ENCODE data around the gene ZNF846. TPM values are rescaled to one million over a fixed set of nuclear protein-coding genes. Genes with fewer than 3 reads are reported as not detected.

The ZNF846 gene
- total and polyA plus RNA-seq, 9 of the 15 experiments (the other 6 are each of a cell fraction or from before 2014, with no cell fraction given), result 4.1 to 8.7 (median 7.8) TPM

DNA sequence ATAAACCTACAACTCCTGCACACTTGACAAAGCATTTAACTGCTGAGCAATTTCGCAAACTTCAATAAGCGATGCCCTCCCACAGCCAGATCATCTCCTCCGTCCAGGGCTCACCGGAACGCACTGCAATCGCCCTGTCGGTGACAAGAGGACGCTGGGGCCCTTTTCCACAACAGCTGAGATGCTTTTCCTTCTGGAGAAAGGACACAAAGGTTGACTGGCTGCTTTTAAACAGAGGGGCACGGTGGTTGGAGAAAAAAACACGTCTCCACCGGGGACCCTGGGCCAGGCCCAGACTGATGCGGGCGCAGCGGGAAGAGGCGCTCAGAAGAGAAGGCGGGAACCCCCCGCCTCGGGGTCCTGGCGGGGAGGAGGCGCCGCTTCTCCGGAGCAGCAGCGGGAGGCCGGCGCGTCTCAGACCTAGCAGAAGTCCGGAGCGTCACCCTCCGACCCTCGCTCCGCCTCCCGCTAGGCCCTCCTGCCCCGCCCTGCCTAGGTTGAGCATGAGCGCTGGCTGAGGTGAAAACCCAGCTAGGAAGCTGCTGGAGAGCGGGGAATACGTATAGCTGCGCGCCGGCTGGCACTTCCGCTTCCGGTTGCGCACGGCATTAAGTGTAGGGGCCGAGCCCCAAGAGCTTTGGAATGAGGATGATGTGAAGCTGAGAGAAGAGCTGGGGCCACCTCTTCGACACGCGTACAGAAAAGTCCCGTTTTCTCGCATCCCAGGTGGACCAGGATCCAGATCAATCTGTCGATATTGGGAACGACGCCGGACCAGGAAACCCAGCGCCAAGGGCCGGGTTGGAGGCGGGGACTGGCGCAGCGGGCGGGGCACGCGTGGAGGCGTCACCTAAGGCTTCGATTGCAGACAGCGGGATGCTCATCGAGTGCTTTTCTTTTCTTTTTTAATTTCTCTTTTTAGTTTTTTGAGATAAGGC is at the start of gene ZNF846 (continued):
- TF ChIP-seq, protein P1, sequence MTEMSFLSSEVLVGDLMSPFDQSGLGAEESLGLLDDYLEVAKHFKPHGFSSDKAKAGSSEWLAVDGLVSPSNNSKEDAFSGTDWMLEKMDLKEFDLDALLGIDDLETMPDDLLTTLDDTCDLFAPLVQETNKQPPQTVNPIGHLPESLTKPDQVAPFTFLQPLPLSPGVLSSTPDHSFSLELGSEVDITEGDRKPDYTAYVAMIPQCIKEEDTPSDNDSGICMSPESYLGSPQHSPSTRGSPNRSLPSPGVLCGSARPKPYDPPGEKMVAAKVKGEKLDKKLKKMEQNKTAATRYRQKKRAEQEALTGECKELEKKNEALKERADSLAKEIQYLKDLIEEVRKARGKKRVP (CRISPR knock-in tag; IDR thresholded peaks at IDR 0.05), result no peak
- TF ChIP-seq, protein P2, sequence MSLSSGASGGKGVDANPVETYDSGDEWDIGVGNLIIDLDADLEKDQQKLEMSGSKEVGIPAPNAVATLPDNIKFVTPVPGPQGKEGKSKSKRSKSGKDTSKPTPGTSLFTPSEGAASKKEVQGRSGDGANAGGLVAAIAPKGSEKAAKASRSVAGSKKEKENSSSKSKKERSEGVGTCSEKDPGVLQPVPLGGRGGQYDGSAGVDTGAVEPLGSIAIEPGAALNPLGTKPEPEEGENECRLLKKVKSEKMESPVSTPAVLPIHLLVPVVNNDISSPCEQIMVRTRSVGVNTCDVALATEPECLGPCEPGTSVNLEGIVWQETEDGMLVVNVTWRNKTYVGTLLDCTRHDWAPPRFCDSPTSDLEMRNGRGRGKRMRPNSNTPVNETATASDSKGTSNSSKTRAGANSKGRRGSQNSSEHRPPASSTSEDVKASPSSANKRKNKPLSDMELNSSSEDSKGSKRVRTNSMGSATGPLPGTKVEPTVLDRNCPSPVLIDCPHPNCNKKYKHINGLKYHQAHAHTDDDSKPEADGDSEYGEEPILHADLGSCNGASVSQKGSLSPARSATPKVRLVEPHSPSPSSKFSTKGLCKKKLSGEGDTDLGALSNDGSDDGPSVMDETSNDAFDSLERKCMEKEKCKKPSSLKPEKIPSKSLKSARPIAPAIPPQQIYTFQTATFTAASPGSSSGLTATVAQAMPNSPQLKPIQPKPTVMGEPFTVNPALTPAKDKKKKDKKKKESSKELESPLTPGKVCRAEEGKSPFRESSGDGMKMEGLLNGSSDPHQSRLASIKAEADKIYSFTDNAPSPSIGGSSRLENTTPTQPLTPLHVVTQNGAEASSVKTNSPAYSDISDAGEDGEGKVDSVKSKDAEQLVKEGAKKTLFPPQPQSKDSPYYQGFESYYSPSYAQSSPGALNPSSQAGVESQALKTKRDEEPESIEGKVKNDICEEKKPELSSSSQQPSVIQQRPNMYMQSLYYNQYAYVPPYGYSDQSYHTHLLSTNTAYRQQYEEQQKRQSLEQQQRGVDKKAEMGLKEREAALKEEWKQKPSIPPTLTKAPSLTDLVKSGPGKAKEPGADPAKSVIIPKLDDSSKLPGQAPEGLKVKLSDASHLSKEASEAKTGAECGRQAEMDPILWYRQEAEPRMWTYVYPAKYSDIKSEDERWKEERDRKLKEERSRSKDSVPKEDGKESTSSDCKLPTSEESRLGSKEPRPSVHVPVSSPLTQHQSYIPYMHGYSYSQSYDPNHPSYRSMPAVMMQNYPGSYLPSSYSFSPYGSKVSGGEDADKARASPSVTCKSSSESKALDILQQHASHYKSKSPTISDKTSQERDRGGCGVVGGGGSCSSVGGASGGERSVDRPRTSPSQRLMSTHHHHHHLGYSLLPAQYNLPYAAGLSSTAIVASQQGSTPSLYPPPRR (CRISPR knock-in tag; IDR thresholded peaks at IDR 0.05; ENCODE audit: borderline replicate concordance), result 0 out of 2 replicates have a peak, but pooled peaks have one; percentile 43
- TF ChIP-seq ATF1 (CRISPR knock-in tag; IDR thresholded peaks at IDR 0.05) (no peak), ATF1 (tag; IDR thresholded peaks at IDR 0.05) (peak; percentile 92), CEBPB (tag; IDR thresholded peaks at IDR 0.05) (peak; percentile 48; the same call in 1 of the 2 replicates), SIX5 (IDR thresholded peaks at IDR 0.05; ENCODE audit: borderline replicate concordance in 1 of 2, insufficient read depth in 1 of 2, low read depth in 1 of 2, low read length in 2 of 2) (peak in 1 of 2 experiments; percentile 29; a peak in 1 of 4 replicates), PML (IDR thresholded peaks at IDR 0.05; ENCODE audit: low read length) (peak; percentile 64), NCOA6 (IDR thresholded peaks at IDR 0.05) (no peak), ZNF830 (CRISPR knock-in tag; IDR thresholded peaks at IDR 0.05) (no peak), NCOA4 (IDR thresholded peaks at IDR 0.05; ENCODE audit: partially characterized antibody) (no peak), JUN (IDR thresholded peaks at IDR 0.05; ENCODE audit: borderline replicate concordance, low read depth, low read length) (0 out of 2 replicates have a peak, but pooled peaks have one; percentile 51), JUN (CRISPR knock-in tag; IDR thresholded peaks at IDR 0.05; ENCODE audit: borderline replicate concordance) (0 out of 2 replicates have a peak, but pooled peaks have one; percentile 50), ZNF589 (CRISPR knock-in tag; IDR thresholded peaks at IDR 0.05; ENCODE audit: low read depth) (no peak), ETV5 (CRISPR knock-in tag; IDR thresholded peaks at IDR 0.05; ENCODE audit: low read depth) (peak; percentile 66), CTBP1 (IDR thresholded peaks at IDR 0.05; ENCODE audit: borderline replicate concordance) (peak; percentile 96), MTA1 (IDR thresholded peaks at IDR 0.05; ENCODE audit: borderline replicate concordance) (peak; percentile 81; the same call in 1 of the 2 replicates), ZBTB17 (CRISPR knock-in tag; IDR thresholded peaks at IDR 0.05) (peak; percentile 55), NR2C1 (IDR thresholded peaks at IDR 0.05) (peak; percentile 88), NR2C1 (tag; IDR thresholded peaks at IDR 0.05) (peak; percentile 90), MTA3 (IDR thresholded peaks at IDR 0.05; ENCODE audit: borderline replicate concordance) (peak; percentile 92; the same call in 1 of the 2 replicates)
- TF ChIP-seq, protein P3, sequence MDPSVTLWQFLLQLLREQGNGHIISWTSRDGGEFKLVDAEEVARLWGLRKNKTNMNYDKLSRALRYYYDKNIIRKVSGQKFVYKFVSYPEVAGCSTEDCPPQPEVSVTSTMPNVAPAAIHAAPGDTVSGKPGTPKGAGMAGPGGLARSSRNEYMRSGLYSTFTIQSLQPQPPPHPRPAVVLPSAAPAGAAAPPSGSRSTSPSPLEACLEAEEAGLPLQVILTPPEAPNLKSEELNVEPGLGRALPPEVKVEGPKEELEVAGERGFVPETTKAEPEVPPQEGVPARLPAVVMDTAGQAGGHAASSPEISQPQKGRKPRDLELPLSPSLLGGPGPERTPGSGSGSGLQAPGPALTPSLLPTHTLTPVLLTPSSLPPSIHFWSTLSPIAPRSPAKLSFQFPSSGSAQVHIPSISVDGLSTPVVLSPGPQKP (CRISPR knock-in tag; IDR thresholded peaks at IDR 0.05), result no peak

Measured in K562 (cell line).